Body of pancreas (tissue), 4 donors: ENCODE data around the gene PPM1H.

Experiments used
- POLR2A ChIP-seq, 3 donors: fragments of 450-650 bp; IDR thresholded peaks; one replicate each; pipeline ENCODE4 v1.6.1; 2016; ENCODE audit warnings: antibody characterized with exemption in 3 of 3, mild to moderate bottlenecking in 2 of 3
- TF ChIP-seq, protein P1 (sequence below), 7 experiments: fragments of 450-650 bp in 4 of 7; fragments of 200-600 bp in 3 of 7; sonication (generic) in 3 of 7; IDR thresholded peaks; one replicate each; pipeline ENCODE4 v1.5.1; 2016 to 2019; ENCODE audit warnings: antibody characterized with exemption in 7 of 7

DNA sequence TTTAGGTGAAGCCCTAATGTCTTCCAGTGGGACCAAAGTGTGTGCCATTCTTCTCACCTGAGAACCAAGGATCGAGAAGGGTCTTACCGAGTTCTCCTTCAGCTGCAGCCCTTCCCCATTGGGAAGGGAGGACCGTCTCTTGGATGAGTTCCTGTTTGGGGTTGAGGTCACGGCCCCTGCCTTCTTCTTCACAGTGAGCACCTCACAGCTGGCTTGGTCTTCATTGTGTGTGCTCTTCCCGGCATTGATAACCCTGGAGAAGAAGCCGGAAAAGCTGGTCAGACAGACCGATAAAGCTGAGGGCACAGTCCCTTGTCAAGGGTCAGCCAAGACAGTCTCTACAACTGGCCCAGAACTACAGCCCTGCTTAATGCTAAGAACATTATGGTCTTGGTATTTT is 102.9 kb downstream of the PPM1H start:
- TF ChIP-seq, protein P1, sequence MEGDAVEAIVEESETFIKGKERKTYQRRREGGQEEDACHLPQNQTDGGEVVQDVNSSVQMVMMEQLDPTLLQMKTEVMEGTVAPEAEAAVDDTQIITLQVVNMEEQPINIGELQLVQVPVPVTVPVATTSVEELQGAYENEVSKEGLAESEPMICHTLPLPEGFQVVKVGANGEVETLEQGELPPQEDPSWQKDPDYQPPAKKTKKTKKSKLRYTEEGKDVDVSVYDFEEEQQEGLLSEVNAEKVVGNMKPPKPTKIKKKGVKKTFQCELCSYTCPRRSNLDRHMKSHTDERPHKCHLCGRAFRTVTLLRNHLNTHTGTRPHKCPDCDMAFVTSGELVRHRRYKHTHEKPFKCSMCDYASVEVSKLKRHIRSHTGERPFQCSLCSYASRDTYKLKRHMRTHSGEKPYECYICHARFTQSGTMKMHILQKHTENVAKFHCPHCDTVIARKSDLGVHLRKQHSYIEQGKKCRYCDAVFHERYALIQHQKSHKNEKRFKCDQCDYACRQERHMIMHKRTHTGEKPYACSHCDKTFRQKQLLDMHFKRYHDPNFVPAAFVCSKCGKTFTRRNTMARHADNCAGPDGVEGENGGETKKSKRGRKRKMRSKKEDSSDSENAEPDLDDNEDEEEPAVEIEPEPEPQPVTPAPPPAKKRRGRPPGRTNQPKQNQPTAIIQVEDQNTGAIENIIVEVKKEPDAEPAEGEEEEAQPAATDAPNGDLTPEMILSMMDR (IDR thresholded peaks at IDR 0.05), result no peak
- no peak for TF ChIP-seq POLR2A (IDR thresholded peaks at IDR 0.05)
